Erythroblast (primary cell): Measurements from ENCODE around the gene OXA1L.

ENCODE experiments used
- GATA1 ChIP-seq: IDR thresholded peaks from 2 replicates; pipeline ENCODE4 v1.6.1; 2011; ENCODE audit warnings: low read depth, mild to moderate bottlenecking, control low read depth, low read length, moderate library complexity
- POLR2A ChIP-seq: IDR thresholded peaks from 2 replicates; pipeline ENCODE4 v1.6.1; 2011; ENCODE audit warnings: mild to moderate bottlenecking, low read length

GRCh38 chr14:22808388-22809209, 42.1 kb downstream of the OXA1L start:
- TF ChIP-seq POLR2A (no peak), GATA1 (no peak)
